ENCODE data around the gene SLC7A14. TPM values are rescaled to one million over a fixed set of nuclear protein-coding genes. Genes with fewer than 3 reads are reported as not detected.
A peak's percentile ranks its signal among the peaks of the same experiment; 100 is the strongest.

The SLC7A14 gene
- total and polyA plus RNA-seq, 12 donors = under 0.01 TPM; not detected in 11

GRCh38 chr3:170536712-170537111 is 49.2 kb downstream of the SLC7A14 start:
- TF ChIP-seq CTCF (IDR thresholded peaks at IDR 0.05) = no peak
- no peak overlapping the region for H3K4me3 ChIP-seq
- peaks cover 0 to 5% (median 0%) of the 10 kb centered on the region in 9 donors for H3K4me1 ChIP-seq
- no peak overlapping the region for H3K27ac ChIP-seq
- no peak for ATAC-seq
- H3K27me3 ChIP-seq = peaks cover 0 to 11% (median 3%) of the 10 kb centered on the region in 7 donors
- no peaks in the 10 kb centered on the region for H3K36me3 ChIP-seq
- no peaks in the 10 kb centered on the region for H3K9me3 ChIP-seq
- intact Hi-C loops (cut with DNase I) = no loop called here
- DNase-seq = no peak

GRCh38 chr3:170534227-170534626 is 51.6 kb downstream of the SLC7A14 start:
- intact Hi-C loops (cut with DNase I) = no loop called here
- 84 to 88% methylated on average over 3 of the region's 3 CpGs for WGBS, 2 donors
- Histone ChIP-seq H3K4me1 (peaks cover 0 to 10% (median 0%) of the 10 kb centered on the region in 9 donors), H3K36me3 (no peaks in the 10 kb centered on the region), H3K27me3 (peaks cover 0 to 8% (median 3%) of the 10 kb centered on the region in 7 donors), H3K9me3 (no peaks in the 10 kb centered on the region), H3K27ac (no peak overlapping the region), H3K4me3 (no peak overlapping the region)
- no peak for TF ChIP-seq CTCF (IDR thresholded peaks at IDR 0.05)
- DNase-seq = no peak
- ATAC-seq = no peak

- no peak overlapping the region for H3K4me3 ChIP-seq
- H3K9me3 ChIP-seq = no peaks in the 10 kb centered on the region
- WGBS, 2 donors = 72 to 77% methylated on average over 6 of the region's 6 CpGs
- no peak for TF ChIP-seq CTCF (IDR thresholded peaks at IDR 0.05)
- ATAC-seq (no peak), DNase-seq (no peak)
- no peaks in the 10 kb centered on the region for H3K36me3 ChIP-seq
- H3K4me1 ChIP-seq = peaks cover 0 to 10% (median 0%) of the 10 kb centered on the region in 9 donors
- intact Hi-C loops (cut with DNase I) = no loop called here
- peaks cover 0 to 8% (median 0%) of the 10 kb centered on the region in 7 donors for H3K27me3 ChIP-seq
- no peak overlapping the region for H3K27ac ChIP-seq
Measured at GRCh38 chr3:170532573-170532972, 53.3 kb downstream of the SLC7A14 start.

- WGBS, 2 donors = 37 to 48% methylated on average over 7 of the region's 7 CpGs
- Histone ChIP-seq H3K27ac (no peak overlapping the region), H3K27me3 (peaks cover 0 to 8% (median 0%) of the 10 kb centered on the region in 7 donors), H3K4me3 (no peak overlapping the region), H3K36me3 (no peaks in the 10 kb centered on the region), H3K9me3 (no peaks in the 10 kb centered on the region), H3K4me1 (peaks cover 0 to 10% (median 0%) of the 10 kb centered on the region in 9 donors)
- DNase-seq (no peak), ATAC-seq (peak in 3 of 8 donors; percentile 51 to 67 (median 52))
- intact Hi-C loops (cut with DNase I) = no loop called here
- no peak for TF ChIP-seq CTCF (IDR thresholded peaks at IDR 0.05)
Measured at GRCh38 chr3:170531657-170532335, 54.1 kb downstream of the SLC7A14 start.
